GM12878 (cell line): Measurements from ENCODE around the gene CRYAA. TPM values are rescaled to one million over a fixed set of nuclear protein-coding genes. Genes with fewer than 3 reads are reported as not detected.

Experiments used
- ATAC-seq: fragments of 200-7000 bp; cut with Tn5 transposase; 3 replicates; pipeline ENCODE4 v1.9.1; 2020; ENCODE audit warnings: mild to moderate bottlenecking, moderate library complexity
- BruUV-seq: library from RNA; stranded (reverse); fragments of 400-500 nt; replicated peaks from 2 replicates; lab custom pipeline; 2021; lab: Mats Ljungman, UMichigan
- CTCF ChIA-PET: fragments of 300-600 bp; sonication (Branson Sonifier 250); formaldehyde crosslinking; extraction: SDS; loops from one replicate; lab custom pipeline; 2021; ENCODE audit warnings: inconsistent platforms; lab: Yijun Ruan, JAX
- POLR2A ChIA-PET: fragments of 350-600 bp; formaldehyde crosslinking; extraction: SDS; loops from one replicate; lab custom pipeline; 2021; ENCODE audit warnings: inconsistent platforms; lab: Charles Lee
- RAD21 ChIA-PET: fragments of 300-600 bp; sonication (Branson Sonifier 250); formaldehyde crosslinking; loops from one replicate; lab custom pipeline; 2023; ENCODE audit warnings: antibody characterized with exemption; ENCODE audit not compliant: unreplicated experiment; lab: Charles Lee
- SMC1A ChIA-PET: fragments of 300-600 bp; sonication (Branson Sonifier 250); formaldehyde crosslinking; loops from one replicate; lab custom pipeline; 2023; ENCODE audit not compliant: unreplicated experiment, uncharacterized antibody; lab: Charles Lee
- DNase-seq: peaks from one replicate; pipeline ENCODE4 v3.0.0-alpha.2; 2011; ENCODE audit warnings: low read depth, low spot score
- FAIRE-seq: peaks from 3 replicates; lab custom pipeline; 2011; peaks lifted over from hg19 to GRCh38; lab: Jason Lieb, UNC
- H2AFZ ChIP-seq: 2 replicates; pipeline ENCODE4 v1.6.0; 2011; ENCODE audit warnings: low read depth, low read length, control low read depth; ENCODE audit not compliant: control insufficient read depth
- H3K27ac ChIP-seq: 2 replicates; pipeline ENCODE4 v1.5.1; 2011; ENCODE audit warnings: control low read depth; ENCODE audit not compliant: control insufficient read depth, insufficient read depth
- H3K27me3 ChIP-seq, 2 experiments: replicated peaks in 1 of 2; 2 replicates each; pipeline versions ENCODE4 v1.6.0 to v1.6.1; 2011; ENCODE audit warnings: low read length in 1 of 2; ENCODE audit not compliant: control insufficient read depth in 2 of 2, insufficient read depth in 2 of 2
- H3K36me3 ChIP-seq, 2 experiments: 2 replicates each; pipeline ENCODE4 v1.5.1; 2011; ENCODE audit warnings: low read length in 1 of 2; ENCODE audit not compliant: control insufficient read depth in 2 of 2, insufficient read depth in 2 of 2
- H3K4me1 ChIP-seq: 2 replicates; pipeline ENCODE4 v1.6.1; 2011; ENCODE audit warnings: mild to moderate bottlenecking, low read length, moderate library complexity, mixed read lengths; ENCODE audit not compliant: control insufficient read depth, insufficient read depth
- H3K4me2 ChIP-seq: 2 replicates; pipeline ENCODE4 v1.6.0; 2011; ENCODE audit warnings: control low read depth; ENCODE audit not compliant: control insufficient read depth, insufficient read depth
- H3K4me3 ChIP-seq: fragments of 200-600 bp; sonication (generic); 2 replicates; pipeline ENCODE4 v1.5.1; 2016
- H3K79me2 ChIP-seq: 2 replicates; pipeline ENCODE4 v1.6.0; 2011; ENCODE audit warnings: low read length; ENCODE audit not compliant: control insufficient read depth, insufficient read depth
- H3K9ac ChIP-seq: 2 replicates; pipeline ENCODE4 v1.8.0; 2011; ENCODE audit warnings: low read length, control low read depth, mixed read lengths; ENCODE audit not compliant: control insufficient read depth, insufficient read depth
- H3K9me3 ChIP-seq: replicated peaks from 3 replicates; pipeline ENCODE4 v1.5.1; 2011; ENCODE audit warnings: mild to moderate bottlenecking, low read length; ENCODE audit not compliant: control insufficient read depth, insufficient read depth
- H4K20me1 ChIP-seq: 2 replicates; pipeline ENCODE4 v1.6.0; 2011; ENCODE audit not compliant: control insufficient read depth, insufficient read depth
- CHD1 ChIP-seq: IDR thresholded peaks from 2 replicates; pipeline ENCODE4 v1.6.1; 2012; ENCODE audit warnings: low read depth, low read length, improper control_type of control experiment
- FOS ChIP-seq: IDR thresholded peaks from 3 replicates; pipeline ENCODE4 v1.6.1; 2011; ENCODE audit warnings: borderline replicate concordance; ENCODE audit not compliant: insufficient read length; ENCODE audit errors: extremely low read depth
- IRF3 ChIP-seq: fragments of 450-650 bp; IDR thresholded peaks from 2 replicates; pipeline ENCODE4 v1.6.1; 2014; ENCODE audit warnings: mild to moderate bottlenecking
- MTA2 ChIP-seq: fragments of 450-650 bp; IDR thresholded peaks from 2 replicates; pipeline ENCODE4 v1.6.1; 2016; ENCODE audit warnings: low read depth, mild to moderate bottlenecking, moderate library complexity
- PAX5 ChIP-seq: IDR thresholded peaks from 2 replicates; pipeline ENCODE4 v1.6.1; 2011; ENCODE audit warnings: low read depth, low read length, borderline replicate concordance
- PKNOX1 ChIP-seq: fragments of 450-650 bp; IDR thresholded peaks from 2 replicates; pipeline ENCODE4 v1.6.1; 2016; ENCODE audit warnings: mild to moderate bottlenecking
- RCOR1 ChIP-seq: conservative IDR thresholded peaks from 2 replicates; pipeline ENCODE4 v1.6.1; 2012; ENCODE audit warnings: low read depth, low read length, improper control_type of control experiment
- RFX5 ChIP-seq: IDR thresholded peaks from 2 replicates; pipeline ENCODE4 v1.6.1; 2011; ENCODE audit warnings: low read depth, low read length, improper control_type of control experiment
- SIN3A ChIP-seq: IDR thresholded peaks from 2 replicates; pipeline ENCODE4 v1.6.1; 2012; ENCODE audit warnings: low read depth, low read length, improper control_type of control experiment
- TARDBP ChIP-seq: IDR thresholded peaks from 2 replicates; pipeline ENCODE4 v1.6.1; 2016; ENCODE audit warnings: borderline replicate concordance
- WRNIP1 ChIP-seq: IDR thresholded peaks from 2 replicates; pipeline ENCODE4 v1.6.1; 2011; ENCODE audit warnings: low read depth, low read length, improper control_type of control experiment, borderline replicate concordance
- ZBTB40 ChIP-seq: fragments of 450-650 bp; IDR thresholded peaks from 2 replicates; pipeline ENCODE4 v1.6.1; 2016; ENCODE audit warnings: mild to moderate bottlenecking, moderate library complexity, borderline replicate concordance
- WGBS: methylation state at CpG from one replicate; pipeline ENCODE4 v1.1.6; 2016; ENCODE audit warnings: low lambda C conversion rate; ENCODE audit not compliant: insufficient replicate concordance, insufficient coverage; ENCODE audit errors: missing lambda C conversion rate; 5-methylcytosine and 5-hydroxymethylcytosine counted together
- in situ Hi-C: fragments of 300-500 bp; cut with MboI; formaldehyde crosslinking; loops from 9 replicates; pipeline ENCODE4 v1.14.3; 2018; ENCODE audit warnings: mixed read lengths
- intact Hi-C: fragments of 100-400 bp; cut with micrococcal nuclease; formaldehyde crosslinking; loops from one replicate; pipeline ENCODE4 v1.14.2; 2022; ENCODE audit not compliant: unreplicated experiment
- polyA plus RNA-seq, 11 experiments: library from polyadenylated mRNA; depleted of rRNA in 4 of 11; unstranded in 6 of 11; stranded (reverse) in 5 of 11; fragments of >200 nt; fragmentation: Nextera tagmentation in 4 of 11; fragmentation: Illumina TruSeq in 1 of 11; extraction: Ambion mirVana in 4 of 11; extraction: Trizol in 1 of 11; gene quantifications; 1 replicate in 1 of 11; 2 replicates in 10 of 11; pipeline versions ENCODE4 v1.2.1 to v1.2.3, GENCODE V29; 2011 to 2016; ENCODE audit warnings: inconsistent platforms in 2 of 11, missing spikeins in 2 of 11, low read depth in 1 of 11
- total RNA-seq, 4 experiments: library from RNA; depleted of rRNA in 3 of 4; stranded (reverse); fragments of >200 nt in 3 of 4; fragmentation: Illumina TruSeq in 1 of 4; extraction: Trizol in 1 of 4; gene quantifications; 2 replicates each; pipeline versions ENCODE4 v1.2.1 to v1.2.3, GENCODE V29; 2013 to 2021

Gene CRYAA
- total and polyA plus RNA-seq, 10 of the 15 experiments (the other 5 are each of a cell fraction or from before 2014, with no cell fraction given): not detected

DNA sequence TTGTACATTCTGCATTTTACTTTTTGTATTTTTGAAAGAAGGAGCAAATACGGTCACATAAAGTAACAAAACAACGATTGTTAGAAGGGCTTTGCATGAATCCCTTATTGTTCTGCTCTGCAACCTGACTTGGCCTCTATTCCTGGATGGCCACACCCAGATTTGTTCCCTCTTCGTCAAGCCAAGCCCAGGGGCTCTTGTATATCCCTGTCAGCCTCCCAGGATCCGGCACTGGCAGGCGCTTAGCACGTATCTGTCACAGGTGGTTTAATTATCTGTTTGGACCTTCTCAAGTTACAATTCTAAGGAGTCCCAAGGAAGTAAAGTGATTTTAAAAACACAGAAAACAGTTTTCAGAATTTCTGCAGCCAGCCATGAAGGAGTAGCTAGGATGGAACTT lies 28.0 kb downstream of the CRYAA start (continued):
- no peak for TF ChIP-seq ZBTB40
- TF ChIP-seq CHD1: no peak
- TF ChIP-seq WRNIP1: no peak
- TF ChIP-seq RFX5: no peak
- TF ChIP-seq IRF3: no peak

GRCh38 chr21:43198376-43198775 lies 29.6 kb downstream of the CRYAA start:
- in situ Hi-C loops: no loop called here
- Histone ChIP-seq H3K4me3 (no peak overlapping the region), H3K27ac (no peak overlapping the region), H4K20me1 (no peaks in the 10 kb centered on the region), H3K4me1 (peaks cover 16% of the 10 kb centered on the region), H3K27me3 (no peaks in the 10 kb centered on the region), H2AFZ (no peak overlapping the region), H3K4me2 (no peak overlapping the region), H3K36me3 (no peaks in the 10 kb centered on the region), H3K79me2 (no peaks in the 10 kb centered on the region), H3K9ac (no peak overlapping the region), H3K9me3 (peaks cover 7% of the 10 kb centered on the region; the same call in 2 of the 3 replicates)
- SMC1A ChIA-PET: no interaction called here
- CTCF ChIA-PET: no interaction called here
- no TSS peak for BruUV-seq
- DNase-seq (no peak), FAIRE-seq (no peak), ATAC-seq (no peak)
- TF ChIP-seq IRF3 (no peak), SIN3A (no peak), MTA2 (no peak), RCOR1 (no peak), PKNOX1 (no peak), FOS (no peak), PAX5 (no peak), TARDBP (no peak)
- 36% methylated on average over 2 of the region's 2 CpGs for WGBS
- POLR2A ChIA-PET: no interaction called here
- RAD21 ChIA-PET: no interaction called here
- intact Hi-C loops: no loop called here
